Breast epithelium (tissue), 4 donors: Measurements from ENCODE around the gene SVEP1. TPM values are rescaled to one million over a fixed set of nuclear protein-coding genes. Genes with fewer than 3 reads are reported as not detected.

Source experiments
- DNase-seq, 2 donors: peaks; one replicate each; pipeline ENCODE4 v3.0.0-alpha.2; 2019; ENCODE audit warnings: low spot score in 2 of 2
- H3K27ac ChIP-seq, 2 donors: fragments of 200-600 bp; sonication (generic) in 1 of 2; one replicate each; pipeline ENCODE4 v1.5.1; 2016 to 2019; ENCODE audit warnings: mild to moderate bottlenecking in 1 of 2
- H3K27me3 ChIP-seq, 2 donors: fragments of 200-600 bp; sonication (generic) in 1 of 2; one replicate each; pipeline versions ENCODE4 v1.5.1 to v1.6.0; 2017 to 2019; ENCODE audit warnings: control low read depth in 1 of 2, mild to moderate bottlenecking in 1 of 2
- H3K36me3 ChIP-seq: fragments of 200-600 bp; one replicate; pipeline ENCODE4 v1.5.1; 2019
- H3K4me1 ChIP-seq, 2 donors: fragments of 200-600 bp; sonication (generic); one replicate each; pipeline ENCODE4 v1.5.1; 2016 to 2019; ENCODE audit warnings: control low read depth in 1 of 2
- H3K4me3 ChIP-seq, 3 donors: fragments of 200-600 bp; sonication (generic); 1 replicate in 2 of 3; 2 replicates in 1 of 3; pipeline ENCODE4 v1.5.1; 2016 to 2019; ENCODE audit warnings: mild to moderate bottlenecking in 3 of 3, moderate library complexity in 2 of 3
- H3K9me3 ChIP-seq, 2 donors: fragments of 200-600 bp; sonication (generic) in 1 of 2; one replicate each; pipeline ENCODE4 v1.5.1; 2016 to 2019; ENCODE audit warnings: control low read depth in 1 of 2
- CTCF ChIP-seq, 3 donors: fragments of 450-650 bp; IDR thresholded peaks; one replicate each; pipeline ENCODE4 v1.5.1; 2016 to 2017; ENCODE audit warnings: antibody characterized with exemption in 3 of 3, mild to moderate bottlenecking in 3 of 3, moderate library complexity in 3 of 3
- POLR2A ChIP-seq: fragments of 450-650 bp; IDR thresholded peaks from one replicate; pipeline ENCODE4 v1.6.1; 2016; ENCODE audit warnings: antibody characterized with exemption, mild to moderate bottlenecking, moderate library complexity
- POLR2AphosphoS5 ChIP-seq, 3 donors: sonication (generic); formaldehyde crosslinking; IDR thresholded peaks; one replicate each; pipeline ENCODE4 v1.6.1; 2017; ENCODE audit warnings: antibody characterized with exemption in 3 of 3
- intact Hi-C: fragments of 100-400 bp; cut with DNase I; formaldehyde crosslinking; loops from one replicate; pipeline ENCODE4 v1.15.1; 2023; ENCODE audit warnings: low total_unique reads
- total RNA-seq, 3 donors: library from RNA; depleted of rRNA; stranded (reverse); fragments of >200 nt; gene quantifications; one replicate each; pipeline ENCODE4 v1.1.0, GENCODE V29; 2016

The SVEP1 gene
- total RNA-seq, 3 donors from 2014 or later: 54.6 to 158 (median 99.0) TPM

- DNase-seq: no peak
- Histone ChIP-seq H3K27me3 (no peaks in the 10 kb centered on the region), H3K27ac (no peak overlapping the region), H3K4me1 (no peaks in the 10 kb centered on the region), H3K9me3 (no peaks in the 10 kb centered on the region), H3K4me3 (no peak overlapping the region), H3K36me3 (no peaks in the 10 kb centered on the region)
- TF ChIP-seq POLR2A (no peak), POLR2AphosphoS5 (IDR thresholded peaks at IDR 0.05) (no peak), CTCF (IDR thresholded peaks at IDR 0.05) (no peak)
- intact Hi-C loops: no loop called here
Measured at GRCh38 chr9:110355911-110356310, 223.6 kb downstream of the SVEP1 start.

- TF ChIP-seq POLR2A (no peak), CTCF (IDR thresholded peaks at IDR 0.05) (no peak), POLR2AphosphoS5 (IDR thresholded peaks at IDR 0.05) (no peak)
- no peak overlapping the region for H3K27ac ChIP-seq
- H3K9me3 ChIP-seq: no peaks in the 10 kb centered on the region
- intact Hi-C loops: no loop called here
- H3K4me3 ChIP-seq: no peak overlapping the region
- H3K4me1 ChIP-seq: no peaks in the 10 kb centered on the region
- no peaks in the 10 kb centered on the region for H3K27me3 ChIP-seq
- H3K36me3 ChIP-seq: no peaks in the 10 kb centered on the region
- DNase-seq: no peak
Measured at GRCh38 chr9:110351009-110351467, 228.5 kb downstream of the SVEP1 start.

GRCh38 chr9:110346325-110346724 lies 233.2 kb downstream of the SVEP1 start:
- TF ChIP-seq CTCF (IDR thresholded peaks at IDR 0.05) (no peak), POLR2A (no peak), POLR2AphosphoS5 (IDR thresholded peaks at IDR 0.05) (no peak)
- H3K27me3 ChIP-seq: no peaks in the 10 kb centered on the region
- DNase-seq: no peak
- no peak overlapping the region for H3K4me3 ChIP-seq
- H3K9me3 ChIP-seq: no peaks in the 10 kb centered on the region
- H3K4me1 ChIP-seq: no peaks in the 10 kb centered on the region
- intact Hi-C loops: no loop called here
- H3K27ac ChIP-seq: no peak overlapping the region
- H3K36me3 ChIP-seq: no peaks in the 10 kb centered on the region

GRCh38 chr9:110344821-110345220 lies 234.7 kb downstream of the SVEP1 start:
- TF ChIP-seq POLR2AphosphoS5 (IDR thresholded peaks at IDR 0.05) (no peak), POLR2A (no peak), CTCF (IDR thresholded peaks at IDR 0.05) (no peak)

GRCh38 chr9:110343551-110343950 lies 236.0 kb downstream of the SVEP1 start:
- DNase-seq: no peak
- no peaks in the 10 kb centered on the region for H3K4me1 ChIP-seq
- H3K9me3 ChIP-seq: no peaks in the 10 kb centered on the region
- intact Hi-C loops: no loop called here
- H3K36me3 ChIP-seq: no peaks in the 10 kb centered on the region
- H3K27me3 ChIP-seq: no peaks in the 10 kb centered on the region
- H3K4me3 ChIP-seq: no peak overlapping the region
- TF ChIP-seq POLR2AphosphoS5 (IDR thresholded peaks at IDR 0.05) (no peak), POLR2A (no peak), CTCF (IDR thresholded peaks at IDR 0.05) (no peak)
- no peak overlapping the region for H3K27ac ChIP-seq

More at GRCh38 chr9:110344821-110345220, 234.7 kb downstream of the SVEP1 start:
- DNase-seq: no peak
- no peak overlapping the region for H3K4me3 ChIP-seq
- no peaks in the 10 kb centered on the region for H3K9me3 ChIP-seq
- no peak overlapping the region for H3K27ac ChIP-seq
- H3K27me3 ChIP-seq: no peaks in the 10 kb centered on the region
- H3K36me3 ChIP-seq: no peaks in the 10 kb centered on the region
- intact Hi-C loops: no loop called here
- no peaks in the 10 kb centered on the region for H3K4me1 ChIP-seq
